ENCODE data around the gene HDDC3. TPM values are rescaled to one million over a fixed set of nuclear protein-coding genes. Genes with fewer than 3 reads are reported as not detected.
"Not testable (repeated sequence)": the region's sequence is repeated elsewhere in the genome, so short reads cannot be mapped to it uniquely, and the experiment has no call there.

HDDC3 gene
- total and polyA plus RNA-seq, 10 donors, result 12.8 to 34.5 (median 21.7) TPM

DNA sequence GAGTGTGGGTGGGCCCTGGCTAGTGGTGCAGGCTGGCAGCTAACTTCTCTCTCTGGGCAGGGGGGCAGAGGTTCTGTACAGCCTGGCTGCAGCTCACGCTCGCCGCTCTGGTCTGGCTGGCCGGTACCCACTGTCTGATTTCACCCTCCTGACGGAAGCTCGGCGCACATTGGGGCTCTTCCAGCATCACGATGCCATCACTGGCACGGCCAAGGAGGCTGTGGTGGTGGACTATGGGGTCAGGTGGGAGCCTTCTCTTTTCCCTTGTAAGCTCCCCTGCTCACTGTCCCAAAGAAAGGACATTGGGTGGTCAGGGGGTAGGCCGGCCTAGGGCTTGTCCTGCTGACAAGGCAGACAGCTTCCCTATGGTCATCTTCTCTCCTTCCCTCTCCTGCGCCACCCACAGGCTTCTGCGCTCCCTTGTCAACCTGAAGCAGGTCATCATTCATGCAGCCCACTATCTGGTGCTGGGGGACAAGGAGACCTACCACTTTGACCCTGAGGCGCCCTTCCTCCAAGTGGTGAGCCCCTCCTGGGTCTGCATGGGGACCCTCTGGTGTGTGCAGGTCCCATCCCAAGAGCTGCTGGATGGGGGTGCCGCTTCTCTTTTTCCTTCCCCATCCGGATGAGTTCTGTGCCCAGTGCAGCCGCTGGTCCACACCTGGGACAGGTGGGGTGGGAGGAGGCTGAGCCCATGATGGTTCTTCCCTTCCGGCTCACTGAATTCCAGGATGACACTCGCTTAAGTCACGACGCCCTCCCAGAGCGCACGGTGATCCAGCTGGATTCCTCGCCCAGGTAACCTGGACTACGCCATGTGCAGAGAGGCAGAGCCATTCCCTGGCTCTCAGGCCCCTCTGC, 21.7 kb downstream of the HDDC3 start:
- peak in 1 of 3 donors; percentile 50 for TF ChIP-seq POLR2AphosphoS5 (IDR thresholded peaks at IDR 0.05)
- TF ChIP-seq, protein P1, sequence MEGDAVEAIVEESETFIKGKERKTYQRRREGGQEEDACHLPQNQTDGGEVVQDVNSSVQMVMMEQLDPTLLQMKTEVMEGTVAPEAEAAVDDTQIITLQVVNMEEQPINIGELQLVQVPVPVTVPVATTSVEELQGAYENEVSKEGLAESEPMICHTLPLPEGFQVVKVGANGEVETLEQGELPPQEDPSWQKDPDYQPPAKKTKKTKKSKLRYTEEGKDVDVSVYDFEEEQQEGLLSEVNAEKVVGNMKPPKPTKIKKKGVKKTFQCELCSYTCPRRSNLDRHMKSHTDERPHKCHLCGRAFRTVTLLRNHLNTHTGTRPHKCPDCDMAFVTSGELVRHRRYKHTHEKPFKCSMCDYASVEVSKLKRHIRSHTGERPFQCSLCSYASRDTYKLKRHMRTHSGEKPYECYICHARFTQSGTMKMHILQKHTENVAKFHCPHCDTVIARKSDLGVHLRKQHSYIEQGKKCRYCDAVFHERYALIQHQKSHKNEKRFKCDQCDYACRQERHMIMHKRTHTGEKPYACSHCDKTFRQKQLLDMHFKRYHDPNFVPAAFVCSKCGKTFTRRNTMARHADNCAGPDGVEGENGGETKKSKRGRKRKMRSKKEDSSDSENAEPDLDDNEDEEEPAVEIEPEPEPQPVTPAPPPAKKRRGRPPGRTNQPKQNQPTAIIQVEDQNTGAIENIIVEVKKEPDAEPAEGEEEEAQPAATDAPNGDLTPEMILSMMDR (IDR thresholded peaks at IDR 0.05 in 8 of 11, conservative IDR thresholded peaks at IDR 0.05 in 3 of 11), result no peak
- Histone ChIP-seq H3K4me3 (no peak overlapping the region), H3K9me3 (no peaks in the 10 kb centered on the region), H3K27ac (peak overlapping the region in 3 of 8 donors; percentile 24 to 30 (median 24)), H3K36me3 (peaks cover 17 to 100% (median 99%) of the 10 kb centered on the region in 6 donors), H3K27me3 (replicated peaks in 1 of 7) (no peaks in the 10 kb centered on the region), H3K4me1 (peaks cover 0 to 68% (median 17%) of the 10 kb centered on the region in 6 donors)
- DNase-seq, result peak; percentile 62
- intact Hi-C loops (cut with DNase I; ENCODE audit: low total_unique reads), result no loop called here
- WGBS, 5 donors, result 96% methylated on average over 15 to 24 of the region's 24 CpGs

DNA sequence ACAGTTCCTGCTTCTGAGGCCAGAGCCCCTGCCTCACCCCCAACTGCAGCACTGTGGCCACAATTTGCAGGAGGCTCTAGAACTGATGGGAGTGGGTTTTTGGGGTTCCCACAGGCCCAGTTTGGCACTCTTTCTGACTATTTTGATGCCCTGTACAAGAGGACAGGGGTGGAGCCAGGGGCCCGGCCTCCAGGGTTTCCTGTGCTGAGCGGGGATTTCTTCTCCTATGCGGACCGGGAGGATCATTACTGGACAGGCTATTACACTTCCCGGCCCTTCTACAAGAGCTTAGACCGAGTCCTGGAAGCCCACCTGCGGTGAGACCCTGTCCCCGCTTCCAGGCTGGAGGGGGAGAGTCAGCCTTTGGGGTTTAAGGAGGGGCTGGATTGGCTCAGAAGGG, 22.4 kb downstream of the HDDC3 start:
- TF ChIP-seq, protein P1 (IDR thresholded peaks at IDR 0.05 in 8 of 11, conservative IDR thresholded peaks at IDR 0.05 in 3 of 11), result no peak
- no peak for TF ChIP-seq POLR2A (IDR thresholded peaks at IDR 0.05)
- TF ChIP-seq POLR2AphosphoS5 (IDR thresholded peaks at IDR 0.05), result no peak
- DNase-seq, result peak; percentile 72
- H3K36me3 ChIP-seq, result peaks cover 17 to 100% (median 98%) of the 10 kb centered on the region in 6 donors
- H3K9me3 ChIP-seq, result no peaks in the 10 kb centered on the region
- peaks cover 0 to 68% (median 14%) of the 10 kb centered on the region in 6 donors for H3K4me1 ChIP-seq
- intact Hi-C loops (cut with DNase I; ENCODE audit: low total_unique reads), result no loop called here
- peak overlapping the region in 3 of 8 donors; percentile 24 to 30 (median 24) for H3K27ac ChIP-seq
- H3K27me3 ChIP-seq (replicated peaks in 1 of 7), result no peaks in the 10 kb centered on the region
- H3K4me3 ChIP-seq, result no peak overlapping the region
- WGBS, 5 donors, result 81 to 91% (median 88%) methylated on average over 8 of the region's 8 CpGs

DNA sequence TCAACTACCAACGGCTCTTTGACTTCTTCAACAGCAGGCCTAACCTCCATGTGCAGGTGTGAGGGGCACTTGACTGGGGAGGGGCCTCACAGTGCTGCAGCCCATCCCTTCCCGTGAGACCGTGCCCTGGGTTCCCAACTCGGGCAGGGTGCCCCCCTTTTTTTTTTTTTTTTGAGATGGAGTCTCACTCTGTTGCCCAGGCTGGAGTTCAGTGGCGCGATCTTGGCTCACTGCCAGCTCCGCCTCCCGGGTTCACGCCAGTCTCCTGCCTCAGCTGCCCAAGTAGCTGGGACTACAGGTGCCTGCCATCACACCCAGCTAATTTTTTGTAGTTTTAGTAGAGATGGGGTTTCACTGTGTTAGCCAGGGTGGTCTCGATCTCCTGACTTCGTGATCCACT, 22.9 kb downstream of the HDDC3 start:
- H3K9me3 ChIP-seq; H3K27me3 ChIP-seq (replicated peaks in 1 of 7); intact Hi-C loops (cut with DNase I; ENCODE audit: low total_unique reads); H3K4me3 ChIP-seq; H3K27ac ChIP-seq: not testable (repeated sequence)
- Histone ChIP-seq H3K36me3 (peaks cover 17 to 100% (median 96%) of the 10 kb centered on the region in 6 donors), H3K4me1 (peaks cover 0 to 68% (median 11%) of the 10 kb centered on the region in 6 donors)
- WGBS, 5 donors, result 84 to 96% (median 92%) methylated on average over 11 of the region's 11 CpGs
- DNase-seq, result peak; percentile 29

DNA sequence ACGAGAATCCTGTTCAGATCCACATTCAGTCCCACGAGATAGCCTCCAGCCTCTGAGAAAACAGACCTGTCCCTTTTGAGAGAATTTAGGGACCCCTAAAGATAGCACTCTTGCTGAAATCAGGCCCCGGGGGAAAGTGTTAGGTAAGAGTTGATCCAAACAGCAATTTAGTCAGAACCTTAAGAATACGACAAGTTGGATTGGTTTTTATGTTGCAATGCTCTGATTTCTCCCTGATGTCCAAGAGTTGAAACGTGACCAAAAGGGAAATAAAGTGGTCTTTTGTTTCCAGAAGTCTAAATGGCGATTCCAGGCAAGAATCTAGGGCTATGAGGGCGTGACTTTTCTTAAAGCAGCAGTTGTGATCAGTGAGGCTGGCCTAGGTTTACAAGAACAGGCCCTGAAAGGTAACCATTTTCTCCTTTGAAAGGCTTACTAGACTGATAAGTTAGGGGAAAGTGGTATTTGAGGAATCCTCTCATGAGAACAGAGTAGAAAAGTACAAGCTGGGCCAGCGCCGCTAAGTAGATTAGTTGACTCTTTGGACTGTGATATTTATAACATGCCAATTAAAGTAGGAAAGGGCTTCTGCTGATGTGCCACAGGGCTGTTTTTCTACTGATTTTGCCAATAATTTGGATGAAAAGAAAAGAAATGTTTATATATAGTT, 24.4 kb downstream of the HDDC3 start:
- no peak overlapping the region for H3K27ac ChIP-seq
- peaks cover 11 to 86% (median 82%) of the 10 kb centered on the region in 6 donors for H3K36me3 ChIP-seq
- intact Hi-C loops (cut with DNase I; ENCODE audit: low total_unique reads), result no loop called here
- H3K27me3 ChIP-seq (replicated peaks in 1 of 7), result no peaks in the 10 kb centered on the region
- TF ChIP-seq POLR2A (IDR thresholded peaks at IDR 0.05), result no peak
- TF ChIP-seq, protein P1 (IDR thresholded peaks at IDR 0.05 in 8 of 11, conservative IDR thresholded peaks at IDR 0.05 in 3 of 11), result no peak
- no peak for TF ChIP-seq POLR2AphosphoS5 (IDR thresholded peaks at IDR 0.05)
- WGBS, 5 donors, result 83 to 92% (median 87%) methylated on average over 9 of the region's 9 CpGs
- peaks cover 9 to 68% (median 16%) of the 10 kb centered on the region in 6 donors for H3K4me1 ChIP-seq
- H3K4me3 ChIP-seq, result no peak overlapping the region
- DNase-seq, result no peak
- H3K9me3 ChIP-seq, result no peaks in the 10 kb centered on the region
